Measurements from ENCODE around the gene CACNA1S.

GRCh38 chr1:200990114-200990513 is 122.1 kb downstream of the CACNA1S start:
- TF ChIP-seq, protein P1, sequence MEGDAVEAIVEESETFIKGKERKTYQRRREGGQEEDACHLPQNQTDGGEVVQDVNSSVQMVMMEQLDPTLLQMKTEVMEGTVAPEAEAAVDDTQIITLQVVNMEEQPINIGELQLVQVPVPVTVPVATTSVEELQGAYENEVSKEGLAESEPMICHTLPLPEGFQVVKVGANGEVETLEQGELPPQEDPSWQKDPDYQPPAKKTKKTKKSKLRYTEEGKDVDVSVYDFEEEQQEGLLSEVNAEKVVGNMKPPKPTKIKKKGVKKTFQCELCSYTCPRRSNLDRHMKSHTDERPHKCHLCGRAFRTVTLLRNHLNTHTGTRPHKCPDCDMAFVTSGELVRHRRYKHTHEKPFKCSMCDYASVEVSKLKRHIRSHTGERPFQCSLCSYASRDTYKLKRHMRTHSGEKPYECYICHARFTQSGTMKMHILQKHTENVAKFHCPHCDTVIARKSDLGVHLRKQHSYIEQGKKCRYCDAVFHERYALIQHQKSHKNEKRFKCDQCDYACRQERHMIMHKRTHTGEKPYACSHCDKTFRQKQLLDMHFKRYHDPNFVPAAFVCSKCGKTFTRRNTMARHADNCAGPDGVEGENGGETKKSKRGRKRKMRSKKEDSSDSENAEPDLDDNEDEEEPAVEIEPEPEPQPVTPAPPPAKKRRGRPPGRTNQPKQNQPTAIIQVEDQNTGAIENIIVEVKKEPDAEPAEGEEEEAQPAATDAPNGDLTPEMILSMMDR (IDR thresholded peaks at IDR 0.05; ENCODE audit: low read depth, low read length) = no peak
- no peak for TF ChIP-seq POLR2A (IDR thresholded peaks at IDR 0.05; ENCODE audit: extremely low read depth, insufficient read length)
- TF ChIP-seq MAX (IDR thresholded peaks at IDR 0.05; ENCODE audit: low read depth, low read length) = no peak
- no peak for TF ChIP-seq MYC (IDR thresholded peaks at IDR 0.05; ENCODE audit: low read depth, low read length)

All from NB4 (cell line).